Mesenchymal stem cell (in vitro differentiated cells and primary cell): Measurements from ENCODE around the gene CRYZ.

Experiments used
- DNase-seq: peaks from one replicate; pipeline ENCODE4 v3.0.0-alpha.2; 2013
- H2AFZ ChIP-seq: one replicate; pipeline ENCODE4 v1.6.1; 2013; ENCODE audit warnings: low read depth, mild to moderate bottlenecking, control low read depth, inconsistent platforms, low read length, moderate library complexity
- H2AK5ac ChIP-seq: 2 replicates; pipeline ENCODE4 v1.6.1; 2013; ENCODE audit warnings: low read length, moderate library complexity, mild to moderate bottlenecking, inconsistent platforms; ENCODE audit not compliant: severe bottlenecking
- H2BK120ac ChIP-seq: one replicate; pipeline ENCODE4 v1.6.1; 2013; ENCODE audit warnings: low read depth, mild to moderate bottlenecking, inconsistent platforms, low read length, moderate library complexity
- H2BK12ac ChIP-seq, 2 experiments: one replicate each; pipeline ENCODE4 v1.6.1; 2013; ENCODE audit warnings: inconsistent platforms in 2 of 2, low read length in 2 of 2, mild to moderate bottlenecking in 2 of 2, moderate library complexity in 2 of 2, control low read depth in 1 of 2
- H2BK15ac ChIP-seq: one replicate; pipeline ENCODE4 v1.6.1; 2013; ENCODE audit warnings: mild to moderate bottlenecking, low read depth, inconsistent platforms; ENCODE audit not compliant: poor library complexity, severe bottlenecking
- H2BK5ac ChIP-seq: 2 replicates; pipeline ENCODE4 v1.6.1; 2013; ENCODE audit warnings: low read depth, mild to moderate bottlenecking, low read length, control low read depth, inconsistent platforms; ENCODE audit not compliant: poor library complexity, severe bottlenecking
- H3K14ac ChIP-seq, 2 experiments: one replicate each; pipeline ENCODE4 v1.6.1; 2013; ENCODE audit warnings: inconsistent platforms in 2 of 2, low read length in 2 of 2, control low read depth in 1 of 2, mild to moderate bottlenecking in 1 of 2, moderate library complexity in 1 of 2
- H3K18ac ChIP-seq, 2 experiments: one replicate each; pipeline ENCODE4 v1.6.1; 2013; ENCODE audit warnings: inconsistent platforms in 2 of 2, low read length in 2 of 2, control low read depth in 1 of 2, low read depth in 1 of 2, mild to moderate bottlenecking in 1 of 2
- H3K23ac ChIP-seq, 2 experiments: one replicate each; pipeline ENCODE4 v1.6.1; 2013; ENCODE audit warnings: inconsistent platforms in 2 of 2, low read length in 2 of 2, mild to moderate bottlenecking in 2 of 2, moderate library complexity in 2 of 2, control low read depth in 1 of 2
- H3K27ac ChIP-seq: 2 replicates; pipeline ENCODE4 v1.5.1; 2013; ENCODE audit warnings: mild to moderate bottlenecking, moderate library complexity, low read length, control low read depth, inconsistent platforms; ENCODE audit not compliant: poor library complexity, severe bottlenecking
- H3K27me3 ChIP-seq, 2 experiments: 2 replicates each; pipeline versions ENCODE4 v1.6.1 to v1.7.0; 2013; ENCODE audit warnings: low read length in 2 of 2, mild to moderate bottlenecking in 2 of 2, moderate library complexity in 2 of 2, control low read depth in 1 of 2, inconsistent platforms in 1 of 2; ENCODE audit not compliant: control insufficient read depth in 1 of 2, insufficient read depth in 1 of 2
- H3K36me3 ChIP-seq, 2 experiments: 2 replicates each; pipeline versions ENCODE4 v1.6.1 to v1.7.0; 2013; ENCODE audit warnings: low read length in 2 of 2, control low read depth in 1 of 2, inconsistent platforms in 1 of 2, low read depth in 1 of 2, mild to moderate bottlenecking in 1 of 2; ENCODE audit not compliant: insufficient read depth in 2 of 2, control insufficient read depth in 1 of 2
- H3K4ac ChIP-seq, 2 experiments: one replicate each; pipeline ENCODE4 v1.6.1; 2013; ENCODE audit warnings: inconsistent platforms in 2 of 2, low read length in 2 of 2, mild to moderate bottlenecking in 2 of 2, moderate library complexity in 2 of 2, control low read depth in 1 of 2, low read depth in 1 of 2
- H3K4me1 ChIP-seq: 2 replicates; pipeline ENCODE4 v1.6.1; 2013; ENCODE audit warnings: low read depth, low read length, control low read depth; ENCODE audit not compliant: control insufficient read depth, insufficient read depth
- H3K4me2 ChIP-seq: 2 replicates; pipeline ENCODE4 v1.6.1; 2013; ENCODE audit warnings: low read length, mild to moderate bottlenecking, inconsistent platforms; ENCODE audit not compliant: poor library complexity, severe bottlenecking
- H3K4me3 ChIP-seq, 2 experiments: 2 replicates each; pipeline versions ENCODE4 v1.5.1 to v1.7.0; 2013; ENCODE audit warnings: low read length in 2 of 2, mild to moderate bottlenecking in 2 of 2, control low read depth in 1 of 2, low read depth in 1 of 2; ENCODE audit not compliant: insufficient read depth in 1 of 2
- H3K79me1 ChIP-seq: replicated peaks from 2 replicates; pipeline ENCODE4 v1.6.1; 2013; ENCODE audit warnings: mild to moderate bottlenecking, control low read depth, low read length, inconsistent platforms; ENCODE audit not compliant: poor library complexity, severe bottlenecking
- H3K9ac ChIP-seq: 2 replicates; pipeline ENCODE4 v1.7.0; 2013; ENCODE audit warnings: mild to moderate bottlenecking, low read length, moderate library complexity
- H3K9me3 ChIP-seq: 2 replicates; pipeline ENCODE4 v1.7.0; 2013; ENCODE audit warnings: mild to moderate bottlenecking, low read length; ENCODE audit not compliant: control insufficient read depth
- H4K8ac ChIP-seq: one replicate; pipeline ENCODE4 v1.6.1; 2013; ENCODE audit warnings: inconsistent platforms, mild to moderate bottlenecking, low read length, moderate library complexity
- H4K91ac ChIP-seq: one replicate; pipeline ENCODE4 v1.6.1; 2013; ENCODE audit warnings: mild to moderate bottlenecking, low read length, inconsistent platforms
- WGBS: methylation state at CpG from one replicate; pipeline ENCODE4 v1.1.7; 2013; ENCODE audit warnings: mixed read lengths; 5-methylcytosine and 5-hydroxymethylcytosine counted together

The CRYZ gene

DNA sequence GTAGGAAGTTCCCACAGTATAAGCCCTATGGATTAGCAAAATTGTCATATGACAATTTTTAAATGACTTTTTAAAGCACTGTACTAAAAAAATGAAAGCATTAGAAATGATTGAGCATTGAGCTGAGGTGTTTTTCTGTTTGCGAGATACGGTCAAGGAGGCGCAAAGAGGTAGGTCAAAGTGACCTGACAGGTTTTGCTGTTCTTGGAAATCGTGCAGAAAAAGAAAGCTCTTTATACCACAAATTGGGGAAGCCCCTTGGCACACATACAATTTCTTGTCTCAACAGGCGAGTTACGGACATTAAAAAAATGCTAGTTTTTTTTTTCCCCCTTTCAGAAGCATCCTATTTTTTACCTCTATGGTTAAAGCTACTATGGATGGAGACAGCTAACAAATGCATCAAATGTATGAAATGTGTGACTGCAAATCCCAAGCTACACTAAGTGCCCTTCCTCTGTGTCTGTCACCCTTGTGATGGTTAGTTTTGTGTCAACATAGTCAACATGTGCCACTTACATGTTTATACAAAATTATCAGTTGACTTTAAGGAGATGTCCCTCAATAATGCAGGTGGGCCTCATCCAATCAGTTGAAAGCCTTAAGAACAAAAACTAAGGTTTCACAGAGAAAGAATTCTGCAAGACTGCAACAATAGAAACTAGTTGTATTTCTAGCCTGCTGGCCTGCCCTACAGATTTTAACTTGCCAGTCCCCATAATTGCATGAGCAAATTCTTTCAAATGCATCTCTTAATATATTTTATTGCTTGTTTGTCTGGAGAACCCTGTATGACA is 29.3 kb downstream of the CRYZ start:
- no peak overlapping the region for H3K14ac ChIP-seq
- no peaks in the 10 kb centered on the region for H3K79me1 ChIP-seq
- no peak overlapping the region for H2BK120ac ChIP-seq
- no peak overlapping the region for H2BK12ac ChIP-seq
- no peaks in the 10 kb centered on the region for H3K4me1 ChIP-seq
- peaks cover 0 to 58% of the 10 kb centered on the region in 2 experiments for H3K36me3 ChIP-seq
- no peak overlapping the region for H3K27ac ChIP-seq
- no peak overlapping the region for H3K4me2 ChIP-seq
- H3K27me3 ChIP-seq = no peaks in the 10 kb centered on the region
- H2AK5ac ChIP-seq = no peak overlapping the region
- H3K9me3 ChIP-seq = no peaks in the 10 kb centered on the region
- H3K18ac ChIP-seq = no peak overlapping the region
- H3K4me3 ChIP-seq = no peak overlapping the region
- H3K4ac ChIP-seq = no peak overlapping the region
- no peak overlapping the region for H3K9ac ChIP-seq
- no peak for DNase-seq
- no peak overlapping the region for H4K91ac ChIP-seq
- H4K8ac ChIP-seq = no peak overlapping the region
- H2AFZ ChIP-seq = no peak overlapping the region
- H3K23ac ChIP-seq = no peak overlapping the region
- 92% methylated on average over 4 of the region's 6 CpGs for WGBS
- H2BK5ac ChIP-seq = no peak overlapping the region
- no peak overlapping the region for H2BK15ac ChIP-seq

- Histone ChIP-seq H3K23ac (no peak overlapping the region), H4K8ac (no peak overlapping the region), H3K4me1 (no peaks in the 10 kb centered on the region), H2BK120ac (no peak overlapping the region), H2BK15ac (no peak overlapping the region), H3K18ac (no peak overlapping the region), H2AFZ (no peak overlapping the region), H3K4me2 (no peak overlapping the region), H3K27me3 (no peaks in the 10 kb centered on the region), H3K9me3 (no peaks in the 10 kb centered on the region), H4K91ac (no peak overlapping the region), H2AK5ac (no peak overlapping the region), H3K4ac (no peak overlapping the region), H3K14ac (no peak overlapping the region), H3K27ac (no peak overlapping the region), H3K36me3 (peaks cover 0 to 24% of the 10 kb centered on the region in 2 experiments), H2BK12ac (no peak overlapping the region), H2BK5ac (no peak overlapping the region), H3K9ac (no peak overlapping the region), H3K79me1 (no peaks in the 10 kb centered on the region), H3K4me3 (no peak overlapping the region)
- DNase-seq = no peak
Measured at GRCh38 chr1:74699331-74699730, 33.5 kb downstream of the CRYZ start.

GRCh38 chr1:74697832-74698231 is 35.0 kb downstream of the CRYZ start:
- no peak for DNase-seq
- no peak overlapping the region for H3K9ac ChIP-seq
- H3K4me1 ChIP-seq = no peaks in the 10 kb centered on the region
- H3K4me3 ChIP-seq = no peak overlapping the region
- H4K8ac ChIP-seq = no peak overlapping the region
- H2AK5ac ChIP-seq = no peak overlapping the region
- whole genome bisulfite sequencing = 71% methylated on average over 2 of the region's 2 CpGs
- H3K4ac ChIP-seq = no peak overlapping the region
- H2BK120ac ChIP-seq = no peak overlapping the region
- H3K27me3 ChIP-seq = no peaks in the 10 kb centered on the region
- peaks cover 0 to 9% of the 10 kb centered on the region in 2 experiments for H3K36me3 ChIP-seq
- no peak overlapping the region for H4K91ac ChIP-seq
- no peak overlapping the region for H2BK5ac ChIP-seq
- H2AFZ ChIP-seq = no peak overlapping the region
- H3K9me3 ChIP-seq = no peaks in the 10 kb centered on the region
- no peak overlapping the region for H3K27ac ChIP-seq
- no peak overlapping the region for H3K18ac ChIP-seq
- H3K23ac ChIP-seq = no peak overlapping the region
- H3K14ac ChIP-seq = no peak overlapping the region
- H2BK12ac ChIP-seq = no peak overlapping the region
- no peak overlapping the region for H3K4me2 ChIP-seq
- H3K79me1 ChIP-seq = no peaks in the 10 kb centered on the region
- no peak overlapping the region for H2BK15ac ChIP-seq

GRCh38 chr1:74693473-74693872 is 39.4 kb downstream of the CRYZ start:
- Histone ChIP-seq H2BK12ac (no peak overlapping the region), H2BK5ac (no peak overlapping the region)

More at GRCh38 chr1:74693473-74693872, 39.4 kb downstream of the CRYZ start:
- H2BK120ac ChIP-seq = no peak overlapping the region
- H2AK5ac ChIP-seq = no peak overlapping the region
- no peak overlapping the region for H3K4ac ChIP-seq
- DNase-seq = no peak
- no peak overlapping the region for H3K4me2 ChIP-seq
- no peak overlapping the region for H3K23ac ChIP-seq
- H3K18ac ChIP-seq = no peak overlapping the region
- peak overlapping the region; percentile 6 for H3K27ac ChIP-seq
- H3K4me1 ChIP-seq = no peaks in the 10 kb centered on the region
- no peak overlapping the region for H2BK15ac ChIP-seq
- H3K27me3 ChIP-seq = no peaks in the 10 kb centered on the region
- no peaks in the 10 kb centered on the region for H3K79me1 ChIP-seq
- H3K14ac ChIP-seq = no peak overlapping the region
- H3K9ac ChIP-seq = no peak overlapping the region
- H3K9me3 ChIP-seq = no peaks in the 10 kb centered on the region
- no peak overlapping the region for H3K4me3 ChIP-seq
- no peak overlapping the region for H4K8ac ChIP-seq
- no peak overlapping the region for H2AFZ ChIP-seq
- H3K36me3 ChIP-seq = no peaks in the 10 kb centered on the region
- WGBS = 79% methylated on average over 2 of the region's 2 CpGs
- no peak overlapping the region for H4K91ac ChIP-seq
